ENCODE data around the gene UVRAG. TPM values are rescaled to one million over a fixed set of nuclear protein-coding genes. Genes with fewer than 3 reads are reported as not detected.

The UVRAG gene
- total and polyA plus RNA-seq, 2 of the 13 experiments (the other 11 are each of a cell fraction or from before 2014, with no cell fraction given), result 9.7 to 17.3 TPM

GRCh38 chr11:75938543-75938942, 123.5 kb downstream of the UVRAG start:
- H3K27me3 ChIP-seq (ENCODE audit: control insufficient read depth in 1 of 2, insufficient read depth in 2 of 2, low read length in 2 of 2), result no peaks in the 10 kb centered on the region
- FAIRE-seq (no peak), DNase-seq (ENCODE audit: low spot score) (no peak), ATAC-seq (no peak)
- no peak overlapping the region for H3K27ac ChIP-seq (ENCODE audit: extremely low read length, insufficient read depth, low read length)
- ChIA-PET POLR2A (no interaction called here), CTCF (ENCODE audit: low intra/inter-chr PET ratio, low total read pairs) (no interaction called here)
- no peaks in the 10 kb centered on the region for H3K4me1 ChIP-seq (ENCODE audit: insufficient read depth, low read length)
- in situ Hi-C loops (cut with HindIII; ENCODE audit: extremely low pct_ligation_motif_present, low pct_unique_long_range_greater_than_20kb), result no loop called here
- H3K4me2 ChIP-seq (ENCODE audit: low read depth, low read length), result no peak overlapping the region
- H3K4me3 ChIP-seq (replicated peaks in 1 of 3; ENCODE audit: insufficient read depth in 1 of 3, low read depth in 2 of 3, low read length in 3 of 3), result no peak overlapping the region
- no peak overlapping the region for H3K9ac ChIP-seq (ENCODE audit: insufficient read depth, low read depth, low read length)
- no TSS peak for BruUV-seq (replicated peaks)
- no peaks in the 10 kb centered on the region for H4K20me1 ChIP-seq (ENCODE audit: insufficient read depth, low read length)
- H3K9me3 ChIP-seq (ENCODE audit: low read length), result no peaks in the 10 kb centered on the region
- H3K36me3 ChIP-seq (replicated peaks in 1 of 2; ENCODE audit: control insufficient read depth in 1 of 2, insufficient read depth in 2 of 2, low read length in 2 of 2), result no peaks in the 10 kb centered on the region; a peak in 1 of 5 replicates
- intact Hi-C loops (cut with micrococcal nuclease; ENCODE audit: unreplicated experiment), result no loop called here
- 94% methylated on average over 3 of the region's 3 CpGs for WGBS (ENCODE audit: low lambda C conversion rate)
- no peak overlapping the region for H2AFZ ChIP-seq (ENCODE audit: low read length)
- TF ChIP-seq GZF1 (CRISPR knock-in tag; IDR thresholded peaks at IDR 0.05) (no peak), NR2F1 (CRISPR knock-in tag; IDR thresholded peaks at IDR 0.05) (no peak)
- TF ChIP-seq, protein P1, sequence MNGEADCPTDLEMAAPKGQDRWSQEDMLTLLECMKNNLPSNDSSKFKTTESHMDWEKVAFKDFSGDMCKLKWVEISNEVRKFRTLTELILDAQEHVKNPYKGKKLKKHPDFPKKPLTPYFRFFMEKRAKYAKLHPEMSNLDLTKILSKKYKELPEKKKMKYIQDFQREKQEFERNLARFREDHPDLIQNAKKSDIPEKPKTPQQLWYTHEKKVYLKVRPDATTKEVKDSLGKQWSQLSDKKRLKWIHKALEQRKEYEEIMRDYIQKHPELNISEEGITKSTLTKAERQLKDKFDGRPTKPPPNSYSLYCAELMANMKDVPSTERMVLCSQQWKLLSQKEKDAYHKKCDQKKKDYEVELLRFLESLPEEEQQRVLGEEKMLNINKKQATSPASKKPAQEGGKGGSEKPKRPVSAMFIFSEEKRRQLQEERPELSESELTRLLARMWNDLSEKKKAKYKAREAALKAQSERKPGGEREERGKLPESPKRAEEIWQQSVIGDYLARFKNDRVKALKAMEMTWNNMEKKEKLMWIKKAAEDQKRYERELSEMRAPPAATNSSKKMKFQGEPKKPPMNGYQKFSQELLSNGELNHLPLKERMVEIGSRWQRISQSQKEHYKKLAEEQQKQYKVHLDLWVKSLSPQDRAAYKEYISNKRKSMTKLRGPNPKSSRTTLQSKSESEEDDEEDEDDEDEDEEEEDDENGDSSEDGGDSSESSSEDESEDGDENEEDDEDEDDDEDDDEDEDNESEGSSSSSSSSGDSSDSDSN (CRISPR knock-in tag; IDR thresholded peaks at IDR 0.05), result no peak
- H3K79me2 ChIP-seq (ENCODE audit: insufficient read depth, low read length), result no peaks in the 10 kb centered on the region

DNA sequence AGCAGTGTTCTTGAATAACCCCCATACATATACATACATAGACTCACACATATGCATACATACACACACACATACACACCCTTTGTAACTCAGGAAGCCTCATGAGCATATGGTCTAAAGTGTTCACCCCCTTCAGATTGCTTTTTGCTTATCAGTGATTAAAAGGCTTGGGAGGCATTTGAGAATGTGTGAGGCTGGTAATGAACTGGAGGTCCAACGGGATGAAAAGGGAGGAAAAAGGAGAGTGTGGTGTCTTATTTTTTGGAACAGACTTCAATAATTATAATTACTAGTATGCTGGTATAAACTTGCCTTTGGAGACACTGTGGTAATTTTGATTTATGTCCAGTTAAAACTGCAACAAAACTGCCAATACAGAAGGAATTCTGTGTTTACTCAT, 124.5 kb downstream of the UVRAG start:
- in situ Hi-C loops (cut with HindIII; ENCODE audit: extremely low pct_ligation_motif_present, low pct_unique_long_range_greater_than_20kb), result no loop called here
- 100% methylated on average over 1 of the region's 1 CpG for WGBS (ENCODE audit: low lambda C conversion rate)
- intact Hi-C loops (cut with micrococcal nuclease; ENCODE audit: unreplicated experiment), result no loop called here
- Histone ChIP-seq H3K9me3 (ENCODE audit: low read length) (no peaks in the 10 kb centered on the region), H3K4me2 (ENCODE audit: low read depth, low read length) (no peak overlapping the region), H3K79me2 (ENCODE audit: insufficient read depth, low read length) (no peaks in the 10 kb centered on the region), H3K27ac (ENCODE audit: extremely low read length, insufficient read depth, low read length) (no peak overlapping the region), H3K4me3 (replicated peaks in 1 of 3; ENCODE audit: insufficient read depth in 1 of 3, low read depth in 2 of 3, low read length in 3 of 3) (no peak overlapping the region), H3K27me3 (ENCODE audit: control insufficient read depth in 1 of 2, insufficient read depth in 2 of 2, low read length in 2 of 2) (no peaks in the 10 kb centered on the region), H3K9ac (ENCODE audit: insufficient read depth, low read depth, low read length) (no peak overlapping the region), H3K4me1 (ENCODE audit: insufficient read depth, low read length) (no peaks in the 10 kb centered on the region), H3K36me3 (replicated peaks in 1 of 2; ENCODE audit: control insufficient read depth in 1 of 2, insufficient read depth in 2 of 2, low read length in 2 of 2) (no peaks in the 10 kb centered on the region; a peak in 1 of 5 replicates), H2AFZ (ENCODE audit: low read length) (no peak overlapping the region), H4K20me1 (ENCODE audit: insufficient read depth, low read length) (no peaks in the 10 kb centered on the region)
- CTCF ChIA-PET (ENCODE audit: low intra/inter-chr PET ratio, low total read pairs), result no interaction called here
- DNase-seq (ENCODE audit: low spot score) (no peak), FAIRE-seq (no peak), ATAC-seq (no peak)
- no TSS peak for BruUV-seq (replicated peaks)
- POLR2A ChIA-PET, result no interaction called here
- TF ChIP-seq CEBPG (CRISPR knock-in tag; IDR thresholded peaks at IDR 0.05) (no peak), MYNN (CRISPR knock-in tag; IDR thresholded peaks at IDR 0.05; ENCODE audit: low read depth) (no peak), ZNF10 (CRISPR knock-in tag; IDR thresholded peaks at IDR 0.05; ENCODE audit: borderline replicate concordance, low read depth) (no peak), HNRNPK (IDR thresholded peaks at IDR 0.05; ENCODE audit: low read depth, low read length, poor library complexity, severe bottlenecking) (no peak), TP53 (CRISPR knock-in tag; conservative IDR thresholded peaks at IDR 0.05) (no peak), ZSCAN21 (CRISPR knock-in tag; IDR thresholded peaks at IDR 0.05; ENCODE audit: borderline replicate concordance) (no peak), GABPB1 (CRISPR knock-in tag; IDR thresholded peaks at IDR 0.05) (no peak), ZNF253 (CRISPR knock-in tag; IDR thresholded peaks at IDR 0.05; ENCODE audit: borderline replicate concordance) (no peak), MIXL1 (CRISPR knock-in tag; IDR thresholded peaks at IDR 0.05) (no peak), SETDB1 (CRISPR knock-in tag; IDR thresholded peaks at IDR 0.05; ENCODE audit: borderline replicate concordance) (no peak), E2F1 (CRISPR knock-in tag; IDR thresholded peaks at IDR 0.05) (no peak), NR1H2 (CRISPR knock-in tag; IDR thresholded peaks at IDR 0.05; ENCODE audit: borderline replicate concordance, low read depth) (no peak), MEIS2 (CRISPR knock-in tag; IDR thresholded peaks at IDR 0.05) (no peak), ZNF207 (IDR thresholded peaks at IDR 0.05; ENCODE audit: borderline replicate concordance) (no peak)

All from HepG2 (cell line).